ENCODE measurements around the gene SMPD4. TPM values are rescaled to one million over a fixed set of nuclear protein-coding genes. Genes with fewer than 3 reads are reported as not detected.
"Not testable (repeated sequence)": the region's sequence is repeated elsewhere in the genome, so short reads cannot be mapped to it uniquely, and the experiment has no call there.

SMPD4 gene
- total and polyA plus RNA-seq, 2 of the 4 experiments (the other 2 are of a cell fraction): 8.6 to 63.0 TPM

GRCh38 chr2:130195089-130195635, 13.8 kb upstream of the SMPD4 start:
- H4K91ac ChIP-seq (ENCODE audit: insufficient read depth, low read depth, low read length); in situ Hi-C loops (cut with MboI; ENCODE audit: low sequenced_read_pairs); H3K27ac ChIP-seq (ENCODE audit: insufficient read depth, low read length); H3K4me2 ChIP-seq (ENCODE audit: low read depth, low read length); H3K9ac ChIP-seq (ENCODE audit: low read depth, low read length); H4K8ac ChIP-seq (ENCODE audit: low read depth in 2 of 2, low read length in 2 of 2); intact Hi-C loops (cut with micrococcal nuclease); POLR2A ChIA-PET (ENCODE audit: unreplicated experiment); H4K5ac ChIP-seq (ENCODE audit: low read depth, low read length); H3K79me1 ChIP-seq (ENCODE audit: low read depth in 1 of 2, low read length in 2 of 2); H3K4me1 ChIP-seq (ENCODE audit: control insufficient read depth, insufficient read depth, low read length); H3K4ac ChIP-seq (ENCODE audit: low read depth, low read length); ATAC-seq (ENCODE audit: low read depth); H3K14ac ChIP-seq (replicated peaks; ENCODE audit: low read depth, low read length); H2BK15ac ChIP-seq (ENCODE audit: low read depth, low read length); H2AK5ac ChIP-seq (ENCODE audit: low read depth, low read length); H3K9me3 ChIP-seq (ENCODE audit: control insufficient read depth, insufficient read depth, low read length); H3K18ac ChIP-seq (ENCODE audit: low read depth, low read length); H3K56ac ChIP-seq (ENCODE audit: extremely low read depth, insufficient read depth, low read length); H3K36me3 ChIP-seq (ENCODE audit: control insufficient read depth, insufficient read depth, low read length); H4K20me1 ChIP-seq (ENCODE audit: insufficient read depth, low read length); BruUV-seq (replicated peaks); H2BK120ac ChIP-seq (ENCODE audit: low read depth, low read length); H2BK5ac ChIP-seq (ENCODE audit: low read depth, low read length, poor library complexity, severe bottlenecking); H3K9me1 ChIP-seq (ENCODE audit: insufficient read depth, low read length); DNase-seq; H3K23ac ChIP-seq (ENCODE audit: low read depth, low read length); H3K27me3 ChIP-seq (ENCODE audit: control insufficient read depth, insufficient read depth, low read length); dilution Hi-C loops (cut with HindIII; ENCODE audit: low sequenced_read_pairs, unreplicated experiment); H2AFZ ChIP-seq (replicated peaks; ENCODE audit: low read length, poor library complexity); H3K4me3 ChIP-seq (ENCODE audit: insufficient read depth, low read depth, low read length); H2AK9ac ChIP-seq (replicated peaks; ENCODE audit: low read depth, low read length, poor library complexity); H2BK20ac ChIP-seq (ENCODE audit: low read depth, low read length): not testable (repeated sequence)
- no CpG with 5 or more reads among the region's 9 CpGs for WGBS, 2 experiments (ENCODE audit: extremely low coverage in 2 of 2, insufficient read length in 1 of 2)
- CTCF ChIA-PET: interaction anchor here (1.5 kb wide), 1 partner anchor 14 kb away, joined by 3 read pairs; the partner anchor contains the start of gene SMPD4

DNA sequence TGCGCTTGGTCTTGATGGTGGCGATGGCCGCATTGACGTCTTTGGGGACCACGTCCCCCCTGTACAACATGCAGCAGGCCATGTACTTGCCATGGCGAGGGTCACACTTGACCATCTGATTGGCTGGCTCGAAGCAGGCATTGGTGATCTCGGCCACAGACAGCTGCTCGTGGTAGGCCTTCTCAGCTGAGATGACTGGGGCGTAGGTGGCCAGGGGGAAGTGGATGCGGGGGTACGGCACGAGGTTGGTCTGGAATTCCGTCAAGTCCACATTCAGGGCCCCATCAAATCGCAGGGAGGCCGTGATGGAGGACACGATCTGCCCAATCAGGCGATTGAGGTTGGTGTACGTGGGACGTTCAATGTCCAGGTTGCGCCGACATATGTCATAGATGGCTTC, 12.4 kb upstream of the SMPD4 start:
- BruUV-seq (replicated peaks); H4K5ac ChIP-seq (ENCODE audit: low read depth, low read length); H3K79me1 ChIP-seq (ENCODE audit: low read depth in 1 of 2, low read length in 2 of 2); H2BK20ac ChIP-seq (ENCODE audit: low read depth, low read length); H3K18ac ChIP-seq (ENCODE audit: low read depth, low read length); H3K27ac ChIP-seq (ENCODE audit: insufficient read depth, low read length); H3K14ac ChIP-seq (replicated peaks; ENCODE audit: low read depth, low read length); CTCF ChIA-PET; H3K56ac ChIP-seq (ENCODE audit: extremely low read depth, insufficient read depth, low read length); H4K20me1 ChIP-seq (ENCODE audit: insufficient read depth, low read length); H3K9me1 ChIP-seq (ENCODE audit: insufficient read depth, low read length); H3K9ac ChIP-seq (ENCODE audit: low read depth, low read length); H4K8ac ChIP-seq (ENCODE audit: low read depth in 2 of 2, low read length in 2 of 2); POLR2A ChIA-PET (ENCODE audit: unreplicated experiment); in situ Hi-C loops (cut with MboI; ENCODE audit: low sequenced_read_pairs); H3K4me2 ChIP-seq (ENCODE audit: low read depth, low read length); H2BK120ac ChIP-seq (ENCODE audit: low read depth, low read length); H2BK15ac ChIP-seq (ENCODE audit: low read depth, low read length); H3K4me3 ChIP-seq (ENCODE audit: insufficient read depth, low read depth, low read length); H3K4me1 ChIP-seq (ENCODE audit: control insufficient read depth, insufficient read depth, low read length); DNase-seq; H2AK9ac ChIP-seq (replicated peaks; ENCODE audit: low read depth, low read length, poor library complexity); H3K23ac ChIP-seq (ENCODE audit: low read depth, low read length); H3K36me3 ChIP-seq (ENCODE audit: control insufficient read depth, insufficient read depth, low read length); H3K27me3 ChIP-seq (ENCODE audit: control insufficient read depth, insufficient read depth, low read length); dilution Hi-C loops (cut with HindIII; ENCODE audit: low sequenced_read_pairs, unreplicated experiment); H2AFZ ChIP-seq (replicated peaks; ENCODE audit: low read length, poor library complexity); H4K91ac ChIP-seq (ENCODE audit: insufficient read depth, low read depth, low read length); H3K9me3 ChIP-seq (ENCODE audit: control insufficient read depth, insufficient read depth, low read length); H3K4ac ChIP-seq (ENCODE audit: low read depth, low read length); H2AK5ac ChIP-seq (ENCODE audit: low read depth, low read length); intact Hi-C loops (cut with micrococcal nuclease); H2BK5ac ChIP-seq (ENCODE audit: low read depth, low read length, poor library complexity, severe bottlenecking); ATAC-seq (ENCODE audit: low read depth): not testable (repeated sequence)
- no CpG with 5 or more reads among the region's 22 CpGs for WGBS, 2 experiments (ENCODE audit: extremely low coverage in 2 of 2, insufficient read length in 1 of 2)

Measured in IMR-90 (cell line).